ENCODE measurements around the gene TMPRSS9.
A peak's percentile ranks its signal among the peaks of the same experiment; 100 is the strongest.

The TMPRSS9 gene

DNA sequence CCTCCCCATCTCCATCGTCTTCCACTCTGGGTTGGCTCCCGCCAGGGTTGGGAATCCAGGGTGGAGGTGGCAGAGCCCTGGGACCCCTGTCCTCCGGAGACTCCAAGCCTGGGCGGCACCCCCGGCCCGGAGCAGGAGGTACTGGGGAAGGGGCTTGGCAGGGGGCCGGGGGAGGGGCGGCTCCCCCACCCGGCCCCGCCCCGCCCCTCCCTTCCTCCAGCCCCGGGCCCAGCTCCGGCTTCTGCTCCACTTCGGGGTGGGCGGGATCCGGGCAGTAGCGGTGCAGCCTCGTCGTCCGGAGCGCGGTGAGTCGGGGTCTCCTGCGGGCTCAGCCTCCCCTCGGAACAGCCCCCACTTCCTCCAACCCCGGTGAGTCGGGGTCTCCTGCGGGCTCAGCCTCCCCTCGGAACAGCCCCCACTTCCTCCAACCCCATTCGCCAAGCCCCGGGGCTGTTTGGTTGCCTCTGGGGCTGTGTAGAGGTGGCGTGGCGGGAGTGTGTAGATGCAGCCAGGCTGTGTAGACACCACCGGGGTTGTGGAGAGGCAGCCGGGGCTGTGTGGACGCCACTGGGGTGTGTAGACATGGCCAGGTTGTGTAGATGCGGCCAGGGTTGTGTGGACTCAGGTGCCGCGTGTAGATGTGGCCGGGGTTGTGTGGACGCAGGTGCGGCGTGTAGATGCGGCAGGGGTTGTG is at the start of gene TMPRSS9:
TSS of gene TMPRSS9 (plus strand) at position 274 of the 694 bp plus-strand sequence. CDS start 29,521 bp downstream, outside the sequence.
- no peak for DNase-seq

DNA sequence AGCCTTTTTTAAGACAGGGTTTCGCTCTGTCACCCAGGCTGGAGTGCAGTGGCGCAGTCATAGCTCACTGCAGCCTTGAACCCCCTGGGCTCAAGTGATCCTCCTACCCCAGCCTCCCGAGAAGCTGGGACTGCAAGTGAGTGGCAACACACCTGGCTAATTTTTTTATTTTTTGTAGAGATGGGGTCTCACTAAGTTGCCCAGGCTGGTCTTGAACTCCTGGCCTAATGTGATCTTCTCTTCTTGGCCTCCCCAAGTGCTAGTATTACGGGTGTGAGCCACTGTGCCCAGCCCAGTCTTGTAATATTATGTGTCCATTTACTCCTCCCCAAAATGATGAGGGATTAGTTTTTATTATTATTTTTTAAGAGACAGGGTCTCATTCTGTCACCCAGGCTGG is 49.0 kb upstream of the TMPRSS9 start:
- no peak for DNase-seq

DNA sequence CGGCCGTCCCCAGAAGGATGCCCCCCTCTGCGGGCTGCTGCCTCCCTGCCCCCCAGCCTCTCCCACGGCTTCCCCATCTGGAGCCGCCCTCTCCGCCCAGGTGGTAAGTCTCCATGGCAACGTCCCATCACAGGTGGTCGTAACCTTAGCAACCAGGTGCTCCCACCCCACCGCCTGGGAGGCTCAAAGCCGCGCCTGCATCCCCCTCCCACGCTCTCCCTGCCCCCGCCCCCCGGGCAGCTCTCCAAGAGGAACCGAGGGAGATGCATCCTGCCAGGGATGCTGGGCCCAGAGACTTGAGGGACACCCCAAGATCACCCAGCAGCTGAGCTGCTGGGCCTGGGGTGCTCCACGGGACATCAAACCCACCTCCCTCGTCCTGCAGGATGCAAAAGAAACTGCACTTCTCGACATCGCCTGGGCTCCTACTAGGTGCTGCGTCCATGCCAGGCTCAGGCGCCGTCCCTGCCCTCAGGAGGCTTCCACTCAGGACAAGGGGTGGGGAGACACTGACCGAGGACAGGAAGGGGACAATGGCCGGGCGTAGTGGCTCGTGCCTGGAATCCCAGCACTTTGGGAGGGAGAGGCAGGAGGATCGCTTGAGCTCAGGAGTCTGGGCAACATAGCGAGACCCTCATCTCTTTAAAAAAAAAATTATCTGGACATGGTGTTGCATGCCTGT is 47.1 kb upstream of the TMPRSS9 start:
- DNase-seq, result no peak

DNA sequence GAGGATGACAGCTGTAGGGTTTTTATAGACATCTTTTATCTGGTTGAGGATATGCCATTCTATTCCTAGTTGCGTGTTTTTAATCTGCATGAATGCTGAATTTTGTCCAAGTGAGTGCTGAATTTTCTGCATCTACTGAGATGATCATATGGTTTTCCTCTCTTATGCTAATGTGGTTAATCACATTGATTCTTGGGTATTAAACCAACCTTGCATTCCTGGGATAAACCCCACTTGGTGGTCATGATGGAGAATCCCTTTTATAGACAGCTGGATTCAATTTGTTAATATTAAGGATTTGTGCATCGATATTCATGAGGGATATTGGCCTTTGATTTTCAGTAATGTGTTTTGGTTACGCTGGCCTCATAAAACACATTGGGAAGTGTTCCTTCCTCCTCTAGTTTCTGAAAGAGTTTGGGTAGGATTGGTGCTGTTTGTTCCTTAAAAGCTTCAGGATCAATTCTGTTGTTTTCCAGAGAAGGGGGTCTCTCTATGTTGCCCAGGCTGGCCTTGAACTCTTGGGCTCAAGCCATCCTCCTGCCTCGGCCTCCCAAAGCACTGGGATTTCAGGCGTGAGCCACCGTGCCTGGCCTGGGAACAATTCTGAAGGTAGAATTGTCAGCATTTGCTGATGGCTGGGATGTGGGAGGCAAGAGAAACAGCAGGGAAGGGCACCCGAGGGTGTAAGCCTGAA is 44.8 kb upstream of the TMPRSS9 start:
- no peak for DNase-seq

DNA sequence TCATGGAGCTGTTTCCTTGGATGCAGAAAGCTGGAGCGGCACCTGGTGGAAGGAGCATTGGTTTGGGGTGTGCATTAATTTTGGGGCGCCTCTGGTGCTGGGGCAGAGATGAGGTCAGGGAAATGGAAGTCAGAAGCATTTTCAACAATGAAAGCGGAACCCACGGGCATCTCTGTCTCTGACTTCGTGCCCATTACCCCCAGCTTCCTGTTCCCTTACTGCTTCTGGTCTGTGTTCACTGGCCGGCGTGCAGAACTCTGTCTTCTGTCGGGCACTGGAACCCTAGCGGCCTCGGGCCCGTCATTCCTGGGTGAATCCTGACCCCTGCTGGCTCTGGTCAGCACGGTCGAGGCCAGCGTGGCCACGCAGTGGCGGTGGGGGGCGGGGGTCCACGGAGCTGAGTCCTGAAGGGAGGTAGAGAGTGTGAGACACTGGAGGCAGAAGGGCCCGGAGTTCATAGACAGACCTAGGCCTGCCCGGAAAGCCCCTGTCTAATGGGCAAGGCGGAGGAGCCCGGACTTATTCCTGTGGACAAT is 44.2 kb upstream of the TMPRSS9 start:
- DNase-seq, result peak; percentile 89

DNA sequence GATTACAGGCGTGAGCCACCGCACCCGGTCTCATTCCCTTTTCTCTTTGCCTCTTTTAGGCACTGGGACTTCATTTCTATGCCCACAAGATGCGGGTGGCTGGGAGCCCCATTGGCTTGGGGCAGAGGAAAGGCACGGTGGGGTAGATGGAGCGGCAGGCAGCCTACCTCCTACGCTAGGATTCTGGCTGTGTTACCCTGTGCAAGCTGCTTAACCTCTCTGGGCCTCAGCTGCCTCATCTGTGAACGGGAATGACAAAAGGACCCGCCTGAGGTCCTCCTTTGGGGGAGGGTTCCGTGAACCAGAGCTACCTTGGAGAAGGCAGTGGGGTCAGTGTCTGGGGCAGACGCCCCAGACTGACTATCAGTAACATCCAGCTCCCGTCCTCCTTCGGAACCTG is 42.8 kb upstream of the TMPRSS9 start:
- no peak for DNase-seq

DNA sequence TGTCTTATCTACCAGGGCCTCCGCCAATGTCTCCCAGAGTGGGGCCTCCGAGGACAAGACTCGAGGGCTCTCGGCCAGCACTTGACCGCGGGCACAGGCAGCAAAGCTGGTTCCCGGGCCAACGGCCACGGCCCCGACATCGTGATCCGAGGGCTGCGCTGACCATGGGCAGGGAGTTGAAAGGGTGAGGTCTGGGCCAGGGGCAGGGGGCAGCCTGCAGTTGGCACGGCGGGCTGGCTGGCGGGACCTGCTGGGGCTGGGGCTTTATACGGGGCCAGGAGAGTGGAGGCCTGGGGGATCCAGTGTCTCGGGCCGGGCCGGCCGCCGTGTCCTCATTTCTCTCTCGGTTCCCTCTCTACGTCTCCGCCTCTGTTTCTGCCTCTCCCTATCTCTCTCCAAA is 42.3 kb upstream of the TMPRSS9 start:
- DNase-seq, result peak; percentile 15

DNA sequence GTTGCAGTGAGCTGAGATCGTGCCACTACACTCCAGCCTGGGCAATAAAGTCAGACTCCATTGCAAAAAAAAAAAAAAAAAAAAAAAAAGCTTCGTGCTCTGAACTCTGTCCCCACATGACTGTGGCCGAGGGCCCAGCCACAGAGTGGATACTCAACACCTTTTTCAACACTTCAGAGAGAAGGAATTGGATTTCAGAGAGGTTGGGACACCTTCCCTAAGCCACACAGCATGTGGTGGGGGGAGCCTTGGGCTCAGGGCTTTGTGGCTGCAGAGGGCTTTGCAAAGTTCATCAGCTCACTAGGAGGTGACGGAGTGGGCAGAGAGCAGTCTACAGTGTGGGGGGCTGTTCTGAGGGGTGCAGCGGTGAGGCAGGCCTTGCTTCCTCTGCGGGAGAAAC is 41.1 kb upstream of the TMPRSS9 start:
- DNase-seq, result no peak

DNA sequence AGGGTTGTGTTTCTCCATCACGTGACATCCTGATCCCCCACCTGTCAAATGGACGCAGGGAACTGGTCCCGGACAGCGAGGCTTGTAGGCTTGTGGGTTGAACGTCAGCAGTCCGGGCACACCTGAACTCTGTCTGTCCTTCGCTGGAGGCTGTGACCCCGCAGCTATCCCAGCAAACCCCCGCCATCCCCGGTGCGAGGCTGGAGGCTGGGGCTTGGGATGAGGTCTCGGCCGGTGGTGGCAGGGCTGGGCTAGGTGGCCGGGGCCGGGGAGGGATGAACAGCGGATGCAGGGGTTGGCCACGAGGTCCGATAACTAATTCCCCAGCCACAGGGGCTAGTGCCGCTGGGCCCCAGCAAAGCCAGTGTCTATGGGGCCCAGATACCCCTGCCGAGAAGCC is 40.5 kb upstream of the TMPRSS9 start:
- no peak for DNase-seq

DNA sequence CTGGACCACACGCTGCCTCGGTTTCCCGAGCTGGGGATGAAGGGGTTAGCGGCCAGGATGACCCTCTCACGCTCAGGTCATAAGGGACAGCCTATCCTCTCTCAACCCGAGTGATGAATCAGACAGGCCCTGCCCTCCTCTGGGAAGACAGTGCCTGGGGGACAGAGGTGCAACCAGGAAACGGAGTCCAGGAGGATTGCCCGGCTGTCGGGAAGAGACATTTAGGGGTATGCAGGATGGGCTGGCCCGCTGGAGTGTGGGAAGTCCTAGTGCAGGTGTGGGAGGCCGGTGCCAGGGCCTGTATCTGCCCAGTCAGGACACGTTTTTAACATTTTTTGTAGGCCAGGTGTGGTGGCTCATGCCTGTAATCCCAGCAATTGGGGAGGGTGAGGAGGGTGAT is 40.0 kb upstream of the TMPRSS9 start:
- DNase-seq, result no peak

DNA sequence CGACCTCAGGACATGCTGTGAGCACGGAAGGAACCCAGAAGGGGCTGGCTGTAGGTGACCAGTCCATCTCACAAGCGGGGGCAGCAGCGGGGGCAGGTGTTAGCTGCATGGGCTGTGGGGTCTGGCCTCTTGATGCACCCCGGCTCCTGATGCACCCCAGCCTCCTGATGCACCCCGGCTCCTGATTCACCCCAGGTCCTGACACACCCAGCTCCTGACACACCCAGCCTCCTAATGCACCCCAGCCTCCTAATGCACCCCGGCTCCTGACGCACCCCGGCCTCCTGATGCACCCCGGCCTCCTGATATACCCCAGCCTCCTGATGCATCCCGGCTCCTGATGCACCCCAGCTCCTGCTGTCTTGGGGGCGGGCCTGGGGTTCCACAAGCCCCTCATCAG is 39.1 kb upstream of the TMPRSS9 start:
- DNase-seq, result no peak

DNA sequence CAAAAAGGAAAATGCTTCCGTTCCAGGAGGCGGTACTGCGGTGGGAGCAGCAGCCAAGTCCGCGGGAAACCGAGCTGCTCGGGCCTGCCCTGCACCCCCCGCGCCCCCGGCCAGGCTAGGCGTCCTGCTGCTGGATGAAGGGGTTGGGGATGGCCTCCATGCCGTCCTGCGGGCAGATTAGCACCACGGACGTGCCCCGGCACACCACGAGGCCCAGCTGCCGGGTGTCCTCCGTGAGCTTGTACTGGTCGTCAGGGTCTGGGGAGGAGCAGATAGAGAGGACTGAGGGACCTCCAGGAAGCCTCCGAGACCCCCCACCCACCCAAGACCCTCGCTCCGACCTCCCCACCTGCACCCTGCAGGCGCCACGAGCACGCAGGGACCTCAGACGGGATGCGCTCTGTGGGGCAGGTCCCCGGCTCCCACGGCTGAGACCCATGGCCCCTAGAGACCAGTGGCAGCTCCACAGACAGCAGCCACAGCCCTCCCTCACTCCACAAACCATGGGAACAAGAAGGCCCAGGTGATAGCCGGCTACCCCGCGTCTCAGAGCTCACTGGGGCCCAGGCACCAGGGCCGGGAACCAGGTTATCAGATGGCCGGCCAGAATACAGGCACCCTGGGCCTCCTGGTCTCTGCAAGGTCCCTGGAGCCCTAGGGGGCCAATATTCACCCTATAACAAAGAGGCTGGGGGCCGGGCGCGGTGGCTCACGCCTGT is 38.3 kb upstream of the TMPRSS9 start:
- no peak for DNase-seq

DNA sequence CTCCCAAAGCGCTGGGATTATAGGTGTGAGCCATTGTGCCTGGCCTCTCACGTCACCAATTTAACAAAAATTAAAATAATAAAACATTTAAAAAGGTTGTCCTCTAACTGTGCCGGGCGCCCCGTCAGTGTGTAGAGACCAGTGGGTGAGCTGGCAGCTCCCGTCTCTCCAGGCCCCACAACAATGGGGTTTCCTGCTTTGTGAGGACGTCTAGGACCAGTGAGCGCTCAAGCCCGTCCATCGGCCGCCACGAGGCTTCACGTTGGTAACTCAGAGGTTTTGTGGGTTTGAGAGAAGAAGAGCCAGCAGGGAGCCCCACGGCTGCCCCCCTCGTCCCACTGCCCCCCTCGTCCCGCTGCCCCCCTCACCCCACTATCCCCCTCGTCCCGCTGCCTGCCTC is 36.4 kb upstream of the TMPRSS9 start:
- no peak for DNase-seq

DNA sequence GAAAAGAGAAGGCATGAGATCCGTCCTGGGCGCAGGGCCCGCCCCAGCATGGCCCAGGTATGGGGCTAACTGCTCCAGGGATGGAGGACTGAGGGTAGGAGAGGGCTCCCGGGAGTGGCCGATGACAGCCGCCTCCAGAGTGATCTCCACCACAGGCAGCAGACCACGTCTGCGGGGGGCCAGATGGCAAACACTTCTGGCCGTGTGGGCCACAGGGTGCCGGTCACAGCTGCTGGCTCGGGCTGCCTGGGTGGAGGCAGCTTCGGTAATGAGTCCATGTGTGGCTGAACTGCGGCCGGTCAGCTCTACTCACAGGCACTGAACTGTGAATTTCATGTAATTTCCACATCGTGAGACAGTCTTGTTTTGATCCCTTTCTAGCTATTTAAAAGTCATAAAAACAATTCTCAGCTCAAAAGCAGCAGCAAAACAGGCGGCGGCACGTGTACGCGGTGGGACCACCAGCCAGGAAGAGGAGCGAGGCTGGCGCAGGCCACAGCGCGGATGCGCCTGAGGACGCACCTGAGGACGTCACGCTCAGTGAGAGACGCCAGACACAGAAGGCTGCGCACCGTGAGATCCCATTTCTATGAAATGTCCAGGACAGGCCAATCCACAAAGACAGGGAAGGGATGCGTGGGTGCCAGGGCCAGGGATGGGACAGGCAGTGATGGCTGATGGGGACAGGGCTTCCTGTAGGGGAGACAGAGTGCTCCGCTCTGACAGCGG is 35.7 kb upstream of the TMPRSS9 start:
- DNase-seq, result no peak

DNA sequence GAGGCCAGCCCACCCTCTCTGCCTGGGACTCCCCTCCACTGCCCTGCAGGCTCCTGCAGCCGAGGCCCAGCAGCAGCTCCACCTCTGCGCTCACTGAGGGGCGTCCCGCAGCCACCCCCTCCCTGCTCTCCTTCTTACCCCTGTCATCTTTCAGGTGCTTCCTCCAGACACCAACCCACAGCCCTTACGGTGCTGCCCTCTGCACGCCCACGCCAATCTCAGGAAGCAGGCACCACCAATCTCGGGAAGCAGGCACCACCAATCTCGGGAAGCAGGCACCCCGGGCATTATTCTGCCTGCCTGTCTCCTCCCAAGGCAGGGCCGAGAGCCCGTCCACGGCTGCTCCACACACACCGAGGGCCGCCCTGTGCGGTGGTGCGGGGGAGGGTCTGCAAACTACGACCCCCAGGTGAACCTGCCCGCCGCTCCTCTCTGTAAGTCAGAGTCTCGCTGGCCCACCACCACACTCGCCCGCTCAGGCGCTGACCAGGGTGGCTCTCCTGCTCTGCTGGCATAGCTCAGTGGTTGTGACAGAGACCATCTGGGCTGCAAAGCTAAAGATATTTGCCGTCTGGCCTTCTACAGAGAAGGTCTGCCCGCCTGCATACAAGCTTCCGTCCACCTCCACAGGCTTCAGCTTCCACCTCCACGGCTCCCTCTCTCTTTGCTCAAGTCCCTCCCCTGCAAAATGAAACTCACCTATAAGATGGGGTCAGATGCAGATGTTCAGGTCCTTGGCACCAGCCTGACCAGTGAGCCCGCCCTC is 34.6 kb upstream of the TMPRSS9 start:
- DNase-seq, result peak; percentile 85

DNA sequence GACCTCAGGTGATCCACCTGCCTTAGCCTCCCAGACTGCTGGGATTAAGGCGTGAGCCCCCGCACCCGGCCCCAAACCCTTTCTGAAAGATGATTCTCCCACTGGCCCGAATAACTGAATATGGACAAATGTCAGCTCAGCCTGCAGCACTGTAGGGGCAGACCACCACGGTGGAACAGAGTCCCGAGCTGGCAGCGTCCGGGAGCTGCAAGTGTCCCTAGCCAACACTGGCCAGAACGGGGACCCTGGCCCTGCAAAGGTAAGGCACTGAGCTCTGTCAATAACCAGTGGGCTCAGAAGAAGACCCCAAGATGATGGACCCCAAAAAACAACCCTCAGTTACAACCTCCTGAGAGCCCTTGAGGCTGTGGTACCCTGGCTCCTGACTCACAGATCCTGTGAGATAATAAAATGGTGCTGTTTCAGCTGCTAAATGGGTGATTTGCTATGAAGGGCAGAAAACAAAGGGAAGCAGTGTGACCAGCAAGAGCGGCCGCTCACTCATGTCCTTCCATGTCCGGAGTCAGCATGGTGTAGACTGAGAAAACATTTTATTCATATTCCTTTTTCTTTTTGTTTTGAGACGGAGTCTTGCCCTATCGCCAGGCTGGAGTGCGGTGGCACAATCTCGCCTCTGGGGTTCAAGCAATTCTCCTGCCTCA is 33.2 kb upstream of the TMPRSS9 start:
- no peak for DNase-seq

DNA sequence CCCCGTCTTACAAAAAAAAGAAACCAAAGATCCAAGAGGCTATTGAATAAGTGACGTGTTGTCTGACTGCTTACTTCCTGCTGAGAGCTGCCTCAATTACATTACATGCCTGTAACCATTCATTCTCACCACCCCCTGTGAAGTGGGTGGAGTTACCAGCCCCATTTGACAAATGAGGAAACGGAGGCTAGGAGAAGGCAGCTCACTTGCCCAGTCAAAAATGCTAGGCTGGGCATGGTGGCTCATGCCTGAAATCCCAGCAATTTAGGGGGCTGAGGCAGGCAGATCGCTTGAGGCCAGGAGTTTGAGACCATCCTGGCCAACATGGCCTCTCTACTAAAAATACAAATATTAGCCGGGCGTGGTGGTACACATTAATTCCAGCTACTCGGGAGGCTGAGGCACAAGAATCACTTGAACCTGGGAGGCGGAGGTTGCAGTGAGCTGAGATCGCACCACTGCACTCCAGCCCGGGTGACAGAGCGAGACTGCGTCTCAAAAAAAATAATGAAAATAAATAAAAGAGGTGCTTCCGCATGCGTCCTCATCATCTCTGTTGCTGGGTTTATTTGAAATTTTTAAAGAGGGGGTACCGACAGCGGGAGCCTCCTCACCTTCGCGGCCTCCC is 32.2 kb upstream of the TMPRSS9 start:
- peak; percentile 93 for DNase-seq

DNA sequence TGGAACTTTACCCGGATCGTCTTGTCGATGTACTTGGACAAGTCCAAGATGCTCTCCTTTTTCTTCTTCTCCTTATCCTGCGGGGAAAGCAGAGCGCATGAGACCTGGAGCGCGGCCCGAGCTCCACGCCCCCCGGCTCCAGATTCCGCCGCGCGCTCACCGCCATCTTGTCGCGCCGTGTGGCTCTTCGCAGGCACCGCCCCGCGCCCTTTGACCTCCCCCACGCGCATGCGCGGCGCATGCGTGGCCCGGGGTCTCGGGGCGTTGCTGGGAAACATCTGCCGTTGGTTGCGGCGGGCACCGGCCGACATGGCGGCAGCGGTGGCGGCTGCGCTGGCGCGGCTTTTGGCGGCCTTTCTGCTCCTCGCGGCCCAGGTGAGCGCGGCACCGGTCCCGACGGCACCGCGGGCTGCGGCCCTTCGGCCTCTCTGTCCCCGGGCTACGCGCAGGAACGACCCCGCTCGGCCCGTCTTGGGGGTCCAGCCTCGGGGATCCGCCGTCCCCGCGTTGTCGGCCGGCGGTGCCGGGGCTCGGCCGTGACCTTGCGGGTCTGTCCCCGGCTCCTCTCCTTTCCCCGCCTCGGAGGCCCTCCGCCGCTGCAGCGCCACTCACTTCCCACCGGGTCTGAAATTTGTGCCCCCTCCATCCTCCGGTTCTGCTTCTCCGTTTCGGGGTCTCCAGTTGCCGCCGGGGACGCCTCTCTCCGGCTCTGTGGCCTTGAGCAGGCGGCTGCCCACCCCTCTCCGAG is 31.5 kb upstream of the TMPRSS9 start, which contains the start of the genes LSM7 and SPPL2B:
TSS of gene LSM7 (minus strand) at position 186 of the 748 bp plus-strand sequence. CDS start at position 166, 20 bp downstream.
TSS of gene SPPL2B (plus strand) at position 284 of the 748 bp plus-strand sequence. CDS start at position 310, 26 bp downstream.
- DNase-seq, result peak; percentile 97

DNA sequence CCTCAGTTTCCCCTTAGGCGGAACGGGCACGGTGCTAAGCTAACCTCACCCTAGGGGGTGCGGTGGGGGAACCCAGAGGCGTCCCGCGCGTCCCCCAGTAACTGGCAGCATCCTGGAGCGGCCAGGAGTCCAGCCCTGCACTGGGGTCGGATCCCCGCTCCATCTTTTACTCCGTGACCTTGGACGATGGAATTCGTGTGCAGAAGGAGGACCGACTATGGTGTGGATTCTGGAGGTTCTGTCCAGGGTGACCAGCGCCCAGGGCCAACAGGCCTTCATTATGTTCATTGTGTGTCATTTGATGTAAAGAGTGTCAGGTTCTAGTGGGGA is 31.0 kb upstream of the TMPRSS9 start:
- no peak for DNase-seq

DNA sequence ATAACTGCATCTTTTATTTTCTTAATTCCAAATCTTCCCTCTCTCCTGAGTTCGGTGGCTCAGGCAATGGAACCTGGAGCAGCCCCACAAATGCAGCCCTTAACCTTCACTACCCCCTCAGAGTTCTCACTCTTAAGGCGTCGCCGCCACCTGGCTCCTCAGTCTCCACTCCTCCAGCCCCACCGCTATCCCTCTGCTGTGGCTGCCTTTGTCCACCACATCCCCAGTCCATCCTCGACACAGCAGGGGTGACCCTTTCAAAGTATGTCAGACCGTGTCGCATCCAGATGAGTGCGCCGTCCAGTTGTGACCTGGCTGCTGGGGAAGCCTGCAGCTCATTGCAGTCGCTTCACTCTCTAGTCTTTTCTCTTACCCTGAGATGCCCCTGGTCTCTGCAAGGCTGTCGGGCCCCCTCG is 30.6 kb upstream of the TMPRSS9 start:
- DNase-seq, result no peak
